HEK293T (cell line): ENCODE results near the gene WNT2B.
"Not testable (repeated sequence)": the region's sequence is repeated elsewhere in the genome, so short reads cannot be mapped to it uniquely, and the experiment has no call there.

Experiments
- ELF4 ChIP-seq: fragments of 450-650 bp; IDR thresholded peaks from 2 replicates; pipeline ENCODE4 v1.6.1; 2017; ENCODE audit warnings: antibody characterized with exemption
- HDGF ChIP-seq: fragments of 450-650 bp; IDR thresholded peaks from 2 replicates; pipeline ENCODE4 v1.6.1; 2017; ENCODE audit warnings: antibody characterized with exemption, borderline replicate concordance
- L3MBTL2 ChIP-seq: fragments of 450-650 bp; conservative IDR thresholded peaks from 2 replicates; pipeline ENCODE4 v1.6.1; 2016; ENCODE audit warnings: mild to moderate bottlenecking
- SP1 ChIP-seq: fragments of 450-650 bp; IDR thresholded peaks from 2 replicates; pipeline ENCODE4 v1.6.1; 2017
- TF ChIP-seq, protein P1 (sequence below): fragments of 450-650 bp; IDR thresholded peaks from 2 replicates; pipeline ENCODE4 v1.6.1; 2016

DNA sequence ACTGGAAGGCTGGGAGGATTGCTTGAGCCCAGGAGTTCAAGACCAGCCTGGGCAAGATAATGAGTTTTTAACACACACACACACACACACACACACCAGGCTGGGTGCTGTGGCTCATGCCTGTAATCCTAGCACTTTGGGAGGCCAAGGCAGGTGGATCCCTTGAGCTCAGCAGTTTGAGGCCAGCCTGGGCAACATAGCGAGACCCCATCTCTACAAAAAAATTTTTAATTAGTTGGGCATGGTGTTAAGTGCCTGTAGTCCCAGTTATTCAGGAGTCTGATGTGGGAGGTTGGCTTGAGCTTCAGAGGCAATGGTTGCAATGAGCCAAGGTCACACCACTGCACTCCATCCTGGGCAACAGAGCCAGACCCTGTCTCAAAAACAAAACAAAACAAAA lies 22.7 kb upstream of the WNT2B start:
- TF ChIP-seq SP1, ELF4, L3MBTL2, HDGF: not testable (repeated sequence)
- TF ChIP-seq, protein P1, sequence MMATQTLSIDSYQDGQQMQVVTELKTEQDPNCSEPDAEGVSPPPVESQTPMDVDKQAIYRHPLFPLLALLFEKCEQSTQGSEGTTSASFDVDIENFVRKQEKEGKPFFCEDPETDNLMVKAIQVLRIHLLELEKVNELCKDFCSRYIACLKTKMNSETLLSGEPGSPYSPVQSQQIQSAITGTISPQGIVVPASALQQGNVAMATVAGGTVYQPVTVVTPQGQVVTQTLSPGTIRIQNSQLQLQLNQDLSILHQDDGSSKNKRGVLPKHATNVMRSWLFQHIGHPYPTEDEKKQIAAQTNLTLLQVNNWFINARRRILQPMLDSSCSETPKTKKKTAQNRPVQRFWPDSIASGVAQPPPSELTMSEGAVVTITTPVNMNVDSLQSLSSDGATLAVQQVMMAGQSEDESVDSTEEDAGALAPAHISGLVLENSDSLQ = not testable (repeated sequence)
